Fibroblast of lung (primary cell): Measurements from ENCODE around the gene REC114.

Experiments used
- CTCF ChIP-seq, 2 donors: IDR thresholded peaks in 1 of 2; conservative IDR thresholded peaks in 1 of 2; 1 replicate in 1 of 2; 2 replicates in 1 of 2; pipeline ENCODE4 v1.5.1; 2011 to 2012; ENCODE audit warnings: low read length in 2 of 2, control low read depth in 1 of 2, inconsistent platforms in 1 of 2, low read depth in 1 of 2, mild to moderate bottlenecking in 1 of 2
- EZH2 ChIP-seq: IDR thresholded peaks from 2 replicates; pipeline ENCODE4 v1.5.1; 2012; ENCODE audit warnings: low read length, control low read depth, mild to moderate bottlenecking; ENCODE audit errors: missing control alignments

GRCh38 chr15:73460662-73461061 lies 17.7 kb downstream of the REC114 start:
- no peak for TF ChIP-seq CTCF (conservative IDR thresholded peaks at IDR 0.05 in 1 of 2, IDR thresholded peaks at IDR 0.05 in 1 of 2; ENCODE audit: low read depth in 1 of 2, low read length in 2 of 2)
- no peak for TF ChIP-seq EZH2
